ENCODE measurements around the gene SMCR8.
"Not testable (repeated sequence)": the region's sequence is repeated elsewhere in the genome, so short reads cannot be mapped to it uniquely, and the experiment has no call there.

SMCR8 gene, protein sequence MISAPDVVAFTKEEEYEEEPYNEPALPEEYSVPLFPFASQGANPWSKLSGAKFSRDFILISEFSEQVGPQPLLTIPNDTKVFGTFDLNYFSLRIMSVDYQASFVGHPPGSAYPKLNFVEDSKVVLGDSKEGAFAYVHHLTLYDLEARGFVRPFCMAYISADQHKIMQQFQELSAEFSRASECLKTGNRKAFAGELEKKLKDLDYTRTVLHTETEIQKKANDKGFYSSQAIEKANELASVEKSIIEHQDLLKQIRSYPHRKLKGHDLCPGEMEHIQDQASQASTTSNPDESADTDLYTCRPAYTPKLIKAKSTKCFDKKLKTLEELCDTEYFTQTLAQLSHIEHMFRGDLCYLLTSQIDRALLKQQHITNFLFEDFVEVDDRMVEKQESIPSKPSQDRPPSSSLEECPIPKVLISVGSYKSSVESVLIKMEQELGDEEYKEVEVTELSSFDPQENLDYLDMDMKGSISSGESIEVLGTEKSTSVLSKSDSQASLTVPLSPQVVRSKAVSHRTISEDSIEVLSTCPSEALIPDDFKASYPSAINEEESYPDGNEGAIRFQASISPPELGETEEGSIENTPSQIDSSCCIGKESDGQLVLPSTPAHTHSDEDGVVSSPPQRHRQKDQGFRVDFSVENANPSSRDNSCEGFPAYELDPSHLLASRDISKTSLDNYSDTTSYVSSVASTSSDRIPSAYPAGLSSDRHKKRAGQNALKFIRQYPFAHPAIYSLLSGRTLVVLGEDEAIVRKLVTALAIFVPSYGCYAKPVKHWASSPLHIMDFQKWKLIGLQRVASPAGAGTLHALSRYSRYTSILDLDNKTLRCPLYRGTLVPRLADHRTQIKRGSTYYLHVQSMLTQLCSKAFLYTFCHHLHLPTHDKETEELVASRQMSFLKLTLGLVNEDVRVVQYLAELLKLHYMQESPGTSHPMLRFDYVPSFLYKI

DNA sequence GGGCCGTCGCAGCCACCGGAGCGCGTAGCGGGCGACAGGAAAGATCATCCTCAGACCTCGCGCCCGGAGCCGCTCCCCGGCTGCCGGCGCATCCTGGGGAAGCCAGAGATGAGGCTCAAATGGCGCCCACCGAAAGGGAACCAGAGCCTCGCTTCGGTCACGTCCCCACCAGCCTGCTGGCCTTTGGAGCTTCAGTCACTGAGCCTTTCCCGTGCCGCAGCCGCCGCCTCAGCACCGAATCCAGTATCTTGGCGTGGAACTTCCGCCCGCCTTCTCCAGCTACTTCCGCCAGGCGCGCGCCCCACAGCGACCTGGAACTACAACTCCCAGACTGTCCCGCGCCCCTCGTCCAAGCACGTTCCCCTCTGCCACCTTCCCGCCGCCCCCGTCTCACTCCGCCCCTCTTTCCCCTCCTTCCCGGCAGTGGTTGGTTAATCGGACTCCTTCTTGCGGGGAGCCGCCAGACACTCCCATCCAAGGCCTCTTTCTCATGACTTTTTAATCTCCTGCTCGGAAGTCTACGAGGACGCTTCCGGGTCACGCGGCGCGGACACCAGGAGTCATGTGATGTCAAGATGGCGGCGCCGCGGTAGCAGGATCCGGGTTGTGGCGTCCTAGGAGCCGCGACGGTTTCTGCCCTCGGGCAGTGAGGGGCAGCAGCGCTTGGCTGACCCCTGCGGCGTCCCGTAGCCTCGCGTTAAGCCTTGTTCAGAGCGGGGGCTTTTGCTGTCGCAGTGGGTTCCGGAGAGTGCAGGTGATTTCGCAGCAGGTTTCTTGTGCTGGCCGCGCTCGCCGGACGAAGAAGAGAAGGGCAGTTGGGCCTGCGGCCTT lies at the start of gene SMCR8, which contains the start of gene TOP3A:
Gene SMCR8, plus strand, starts transcription at position 563 of the 831 bp plus-strand sequence. CDS start 497 bp downstream, outside the sequence.
Gene TOP3A, minus strand, starts transcription at position 264 of the 831 bp plus-strand sequence. Its CDS starts 216 bp downstream, at position 48.
- peak; percentile 97 for DNase-seq

DNA sequence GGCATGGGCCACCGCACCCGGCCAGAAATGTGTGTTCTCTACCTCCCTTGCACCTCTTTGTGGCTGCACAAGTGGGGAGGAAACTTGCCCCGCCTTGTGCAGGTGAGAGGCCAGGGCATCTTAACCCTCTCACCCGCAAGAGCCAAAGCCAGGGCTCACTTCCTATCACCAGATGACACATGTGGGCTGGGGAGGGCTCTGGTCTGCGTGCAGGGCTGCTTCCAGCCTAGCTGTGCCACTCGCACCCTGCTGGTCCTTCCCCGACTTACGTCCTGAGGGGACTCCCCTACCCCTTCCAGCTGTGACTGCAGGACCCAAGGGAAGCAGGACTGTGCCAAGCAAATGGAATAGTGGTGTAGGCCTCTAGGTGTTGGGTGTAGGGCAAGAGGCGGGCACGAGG lies 47.7 kb upstream of the SMCR8 start:
- no peak for DNase-seq

DNA sequence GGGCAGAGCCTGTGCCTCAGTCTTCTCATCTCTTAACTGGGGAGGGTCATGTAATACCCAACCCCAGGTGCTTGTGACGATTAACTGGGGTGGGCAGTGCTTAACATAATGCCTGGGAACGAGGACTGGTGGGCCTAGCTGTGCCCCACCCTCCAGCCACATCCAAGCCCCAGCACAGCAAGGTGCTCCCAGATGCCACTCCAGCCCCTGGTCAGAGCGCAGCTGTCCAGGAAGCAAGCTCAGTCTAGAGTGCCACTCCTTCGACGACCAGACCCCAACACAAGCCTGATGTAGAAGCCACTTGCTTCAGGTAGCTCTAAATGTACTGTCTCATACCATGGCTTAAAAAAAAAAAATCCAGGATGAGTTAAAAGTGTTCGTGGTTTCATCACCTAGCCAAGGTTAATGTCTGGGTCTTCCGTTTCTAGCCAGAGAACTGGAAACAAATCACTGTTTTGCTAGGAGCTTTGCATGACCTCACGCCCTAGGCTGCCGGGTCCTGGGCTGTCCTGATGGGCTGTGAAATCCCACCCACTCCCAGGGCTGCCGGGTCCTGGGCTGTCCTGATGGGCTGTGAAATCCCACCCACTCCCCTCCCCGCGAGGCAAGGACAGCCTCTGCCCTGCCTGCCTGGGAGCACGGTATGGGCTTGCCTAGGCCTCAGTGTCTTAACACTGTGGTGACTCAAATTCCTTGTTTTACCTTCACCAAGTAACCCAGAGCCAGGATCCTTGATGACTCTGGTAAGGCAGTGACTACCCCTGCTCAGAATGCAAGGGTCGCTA lies 47.0 kb upstream of the SMCR8 start:
- DNase-seq, result no peak

DNA sequence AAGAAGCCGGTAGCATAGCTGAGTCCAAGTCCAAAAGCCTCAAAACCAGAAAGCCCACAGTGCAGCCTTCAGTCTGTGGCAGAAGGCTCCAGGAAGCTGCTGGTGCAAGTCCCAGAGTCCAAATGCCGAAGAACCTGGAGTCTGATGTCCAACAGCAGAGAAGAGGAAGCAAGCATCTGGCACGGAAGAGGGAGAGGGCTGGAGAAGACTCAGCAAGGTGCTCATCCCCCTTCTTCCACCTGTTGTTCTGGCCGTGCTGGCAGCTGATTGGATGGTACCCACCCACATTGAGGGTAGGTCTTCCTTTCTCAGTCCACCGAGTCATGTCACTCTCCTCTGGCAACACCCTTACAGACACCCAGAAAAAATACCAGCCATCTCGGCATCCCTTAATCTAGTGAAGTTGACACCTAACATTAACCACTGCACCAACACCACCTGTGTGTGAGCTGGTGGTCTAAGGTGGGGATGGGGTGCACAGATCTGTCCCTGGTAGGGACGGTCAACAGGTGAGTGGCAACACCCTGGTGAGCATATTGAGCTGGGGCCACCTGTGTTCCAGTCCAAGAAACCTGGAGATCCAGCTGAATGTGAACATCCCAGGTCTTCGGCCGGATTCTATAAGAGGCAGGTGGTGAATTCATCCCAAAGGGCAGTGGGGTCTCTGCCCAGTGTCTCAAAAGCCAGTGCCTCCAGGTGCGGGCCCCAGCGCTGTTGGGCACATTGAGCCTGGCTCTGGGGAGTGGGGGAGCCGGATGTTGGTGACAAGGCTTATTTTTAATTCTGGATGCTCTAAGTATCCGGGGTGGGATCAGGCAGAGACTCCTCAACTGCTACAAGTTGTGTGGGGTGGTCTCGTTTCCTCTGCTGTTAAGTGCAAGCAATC lies 44.8 kb upstream of the SMCR8 start:
- no peak for DNase-seq

DNA sequence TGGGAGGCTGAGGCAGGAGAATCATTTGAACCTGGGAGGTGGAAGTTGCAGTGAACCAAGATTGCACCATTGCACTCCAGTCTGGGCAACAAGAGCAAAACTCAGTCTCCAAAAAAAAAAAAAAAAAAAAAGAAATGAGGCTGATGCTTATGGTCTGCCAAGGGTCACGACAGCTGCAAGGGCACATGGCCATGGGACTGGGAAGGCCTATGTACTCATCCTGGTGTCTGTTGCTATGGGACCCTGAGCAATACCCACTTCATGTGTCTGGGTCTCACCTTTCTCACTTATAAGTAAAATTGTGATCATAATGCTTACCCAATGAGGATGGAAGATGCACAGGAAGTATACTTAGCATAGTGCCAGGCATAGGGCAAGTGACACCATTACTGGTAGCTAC lies 38.0 kb upstream of the SMCR8 start:
- no peak for DNase-seq

DNA sequence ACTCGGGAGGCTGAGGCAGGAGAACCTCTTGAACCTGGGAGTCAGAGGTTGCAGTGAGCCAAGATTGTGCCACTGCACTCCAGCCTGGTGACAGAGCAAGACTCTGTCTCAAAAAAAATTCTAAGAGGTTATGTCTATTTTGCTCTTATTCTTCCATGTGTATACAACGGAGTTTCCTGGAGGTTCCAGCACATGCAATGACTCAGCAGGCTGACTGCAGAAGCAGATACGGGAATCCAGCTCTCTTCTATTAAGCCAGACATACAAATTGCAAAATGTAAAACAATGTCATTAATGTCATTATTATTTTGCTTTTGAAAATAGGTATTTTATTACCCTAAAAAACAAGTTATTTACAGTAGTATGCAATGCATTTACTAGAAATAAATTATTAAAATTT lies 36.2 kb upstream of the SMCR8 start:
- no peak for DNase-seq

DNA sequence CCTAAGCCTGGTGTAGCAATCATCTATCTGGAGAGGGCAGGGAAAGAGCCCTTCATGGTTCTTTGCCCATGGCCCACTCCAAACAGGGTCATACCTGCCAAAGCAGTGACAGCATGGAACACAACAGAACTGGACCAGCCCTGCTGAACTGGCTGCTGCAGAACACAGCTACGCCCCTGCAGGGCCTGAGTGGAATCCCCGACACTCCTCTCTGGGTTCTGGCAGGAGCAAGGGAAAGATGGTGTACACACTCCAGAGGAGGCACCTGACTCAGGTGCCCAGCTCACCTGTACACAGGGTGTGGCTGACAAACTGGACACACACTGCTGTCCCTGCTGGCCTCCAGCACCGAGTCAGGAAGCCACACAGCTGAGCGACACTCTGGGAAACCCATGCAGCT lies 34.8 kb upstream of the SMCR8 start:
- DNase-seq, result no peak

DNA sequence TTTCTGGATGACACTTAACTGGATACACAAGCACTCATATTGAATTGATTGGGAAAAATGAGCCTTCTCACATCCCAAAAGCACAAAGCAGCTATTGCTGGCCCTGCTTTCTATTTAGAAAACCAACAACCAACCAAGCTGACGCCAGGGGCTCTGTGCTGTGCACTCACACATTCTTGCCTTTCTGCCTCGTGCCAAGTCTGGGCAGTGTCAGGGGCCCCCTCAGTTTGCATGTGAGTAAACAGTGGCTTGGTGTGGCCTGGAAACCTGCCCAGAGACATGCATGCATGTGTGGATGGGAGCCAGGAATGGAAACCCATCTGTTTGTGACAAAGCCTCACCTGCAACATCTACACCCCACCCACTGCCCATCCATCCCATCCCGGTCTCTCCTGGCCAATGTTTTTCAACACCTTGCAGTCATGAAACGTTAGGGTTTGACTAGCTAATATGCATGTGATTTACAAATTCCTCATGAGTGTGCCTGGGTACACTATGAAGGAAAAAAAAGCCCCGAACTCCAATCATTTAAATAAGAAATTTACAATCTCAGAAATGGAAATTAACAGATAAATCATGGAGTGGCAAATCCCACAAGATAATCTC lies 34.2 kb upstream of the SMCR8 start:
- DNase-seq, result no peak

DNA sequence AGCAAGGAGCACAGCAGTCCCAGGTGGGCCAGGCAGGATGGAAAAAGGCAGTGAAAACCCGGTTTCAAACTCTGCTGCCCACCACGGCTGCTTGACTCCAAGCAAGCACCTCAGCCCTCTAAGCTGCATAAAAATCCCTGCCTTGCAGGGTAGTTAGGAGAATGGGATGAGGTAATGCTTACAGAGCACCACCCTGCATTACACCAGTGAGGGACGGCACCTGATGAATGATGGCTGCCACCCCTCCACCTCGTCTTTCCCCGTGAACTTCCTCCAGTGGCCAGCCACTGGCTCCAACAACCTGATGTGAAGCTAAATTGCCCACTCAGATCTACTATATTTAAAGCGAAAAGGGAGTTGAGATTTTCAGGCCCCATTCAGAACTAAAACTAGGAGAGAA lies 33.3 kb upstream of the SMCR8 start:
- DNase-seq, result no peak

DNA sequence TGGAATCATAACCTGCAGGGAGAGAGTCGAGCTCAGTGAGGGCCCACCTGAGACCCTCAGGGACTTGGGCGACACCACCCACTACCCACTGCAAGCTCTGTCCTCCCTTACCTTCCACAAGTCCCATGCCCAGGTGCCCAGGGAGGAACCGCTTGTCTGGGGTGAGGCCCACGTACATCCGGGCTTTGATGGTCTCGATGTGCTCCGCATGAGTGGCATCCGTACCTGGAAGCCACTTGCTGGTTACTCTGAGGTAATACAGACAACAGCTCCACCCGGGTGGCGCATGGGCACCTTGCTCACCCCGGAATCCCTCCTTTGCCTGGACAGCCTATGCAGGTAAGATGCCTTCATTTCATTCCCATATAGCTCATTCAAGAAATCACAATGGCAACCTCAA lies 29.8 kb upstream of the SMCR8 start:
- no peak for DNase-seq

DNA sequence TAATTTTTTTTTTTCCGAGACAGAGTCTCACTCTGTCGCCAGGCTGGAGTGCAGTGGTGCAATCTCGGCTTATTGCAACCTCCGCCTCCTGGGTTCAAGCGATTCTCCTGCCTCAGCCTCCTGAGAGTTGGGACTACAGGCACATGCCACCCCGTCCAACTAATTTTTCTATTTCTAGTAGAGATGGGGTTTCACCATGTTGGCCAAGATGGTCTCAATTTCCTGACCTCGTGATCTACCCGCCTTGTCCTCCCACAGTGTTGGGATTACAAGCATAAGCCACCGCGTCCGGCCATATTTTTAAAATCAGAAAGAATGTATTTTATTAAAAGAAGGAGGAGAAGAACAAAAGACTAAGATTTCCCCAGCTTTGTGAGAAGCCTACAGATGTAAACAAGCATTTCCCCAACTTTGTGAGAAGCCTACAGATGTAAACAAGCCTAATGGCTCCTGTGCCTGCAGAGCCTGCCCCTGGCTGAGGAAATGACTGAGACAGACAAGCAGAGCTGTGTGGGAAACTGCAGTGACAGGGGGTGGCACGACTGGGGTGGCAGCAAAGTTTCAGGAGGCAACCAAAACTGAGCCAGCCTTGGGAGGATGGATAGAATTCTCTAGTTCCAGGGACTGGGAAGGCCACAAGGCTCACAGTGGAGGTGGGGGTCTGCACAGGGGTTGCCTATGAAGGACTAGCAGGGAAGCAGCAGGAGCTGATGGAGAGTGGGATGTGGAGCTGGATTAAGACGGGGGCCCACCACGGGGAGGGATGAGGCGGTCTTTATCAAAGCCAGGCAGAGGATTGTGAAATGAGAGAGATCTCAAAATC lies 23.2 kb upstream of the SMCR8 start:
- DNase-seq, result no peak

DNA sequence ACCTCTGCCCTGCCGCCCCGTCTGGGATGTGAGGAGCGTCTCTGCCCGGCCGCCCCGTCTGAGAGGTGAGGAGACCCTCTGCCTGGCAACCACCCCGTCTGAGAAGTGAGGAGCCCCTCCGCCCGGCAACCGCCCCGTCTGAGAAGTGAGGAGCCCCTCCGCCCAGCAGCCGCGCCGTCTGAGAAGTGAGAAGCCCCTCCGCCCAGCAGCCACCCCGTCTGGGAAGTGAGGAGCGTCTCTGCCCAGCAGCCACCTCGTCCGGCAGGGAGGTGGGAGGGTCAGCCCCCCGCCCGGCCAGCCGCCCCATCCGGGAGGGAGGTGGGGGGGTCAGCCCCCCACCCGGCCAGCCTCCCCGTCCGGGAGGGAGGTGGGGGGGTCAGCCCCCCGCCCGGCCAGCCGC lies 17.0 kb upstream of the SMCR8 start:
- not testable (repeated sequence) for DNase-seq

DNA sequence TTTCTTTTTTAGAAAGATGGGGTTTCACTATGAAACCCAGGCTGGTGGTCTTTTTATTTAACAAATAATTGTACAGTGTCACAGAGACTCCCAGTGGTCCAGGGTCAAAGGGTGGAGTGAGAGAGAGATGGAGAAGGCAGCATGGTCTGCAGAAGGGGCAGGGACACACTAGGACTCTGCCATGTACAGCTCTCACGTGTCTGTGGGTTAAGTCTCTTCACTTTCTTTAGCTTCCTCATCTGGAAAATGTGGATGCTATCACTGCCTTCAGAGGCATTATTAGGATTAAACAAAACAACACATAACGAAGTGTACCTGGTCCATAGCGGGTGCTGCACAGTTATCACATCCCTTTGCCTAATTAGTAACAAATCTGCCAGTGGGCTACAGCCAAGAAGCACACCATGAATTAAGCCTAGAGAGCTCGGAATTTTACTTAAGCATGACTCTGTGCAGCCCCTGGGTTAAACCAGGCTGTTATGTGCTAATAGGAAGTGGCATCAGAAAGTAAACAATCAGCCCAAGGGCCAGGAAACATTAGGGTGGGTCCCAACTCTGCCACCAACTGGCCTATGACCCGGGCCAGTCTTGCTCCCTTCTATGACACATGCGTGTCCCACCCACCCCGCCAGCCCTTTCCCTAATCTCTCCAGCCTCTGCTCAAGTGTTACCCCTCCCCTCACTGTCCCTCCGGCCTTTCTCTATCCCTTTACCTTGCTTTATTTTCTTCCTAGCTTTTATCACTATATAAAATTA lies 14.2 kb upstream of the SMCR8 start:
- DNase-seq, result no peak

DNA sequence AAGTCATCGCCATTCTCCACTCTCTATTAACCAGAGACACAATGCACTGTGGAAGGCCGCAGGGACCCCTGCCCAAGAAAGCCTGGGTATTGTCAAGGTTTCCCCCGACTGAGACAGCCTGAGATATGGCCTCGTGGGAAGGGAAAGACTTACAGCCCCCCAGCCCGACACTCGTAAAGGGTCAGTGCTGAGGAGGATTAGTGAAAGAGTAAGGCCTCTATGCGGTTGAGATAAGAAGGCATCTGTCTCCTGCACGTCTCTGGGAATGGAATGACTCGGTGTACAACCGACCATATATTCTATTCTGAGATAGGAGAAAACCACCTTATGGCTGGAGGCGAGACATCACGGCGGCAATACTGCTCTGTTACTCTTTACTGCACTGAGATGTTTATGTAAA lies 11.9 kb upstream of the SMCR8 start:
- not testable (repeated sequence) for DNase-seq

DNA sequence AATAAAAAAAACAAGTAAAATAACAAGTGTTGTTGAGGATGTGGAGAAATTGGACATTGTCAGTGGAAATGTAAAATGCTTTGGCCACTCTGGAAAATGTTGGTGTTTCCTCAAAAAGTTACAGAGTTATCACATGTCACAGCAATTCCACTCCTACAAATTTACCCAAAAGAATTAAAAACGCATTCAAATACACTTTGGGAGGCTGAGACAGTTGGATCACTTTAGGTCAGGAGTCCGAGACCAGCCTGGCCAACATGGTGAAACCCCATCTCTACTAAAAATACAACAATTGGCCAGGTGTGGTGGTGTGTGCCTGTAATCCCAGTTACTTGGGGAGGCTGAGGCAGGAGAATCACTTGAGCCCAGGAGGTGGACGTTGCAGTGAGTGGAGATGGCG lies 5.9 kb upstream of the SMCR8 start:
- DNase-seq, result no peak

DNA sequence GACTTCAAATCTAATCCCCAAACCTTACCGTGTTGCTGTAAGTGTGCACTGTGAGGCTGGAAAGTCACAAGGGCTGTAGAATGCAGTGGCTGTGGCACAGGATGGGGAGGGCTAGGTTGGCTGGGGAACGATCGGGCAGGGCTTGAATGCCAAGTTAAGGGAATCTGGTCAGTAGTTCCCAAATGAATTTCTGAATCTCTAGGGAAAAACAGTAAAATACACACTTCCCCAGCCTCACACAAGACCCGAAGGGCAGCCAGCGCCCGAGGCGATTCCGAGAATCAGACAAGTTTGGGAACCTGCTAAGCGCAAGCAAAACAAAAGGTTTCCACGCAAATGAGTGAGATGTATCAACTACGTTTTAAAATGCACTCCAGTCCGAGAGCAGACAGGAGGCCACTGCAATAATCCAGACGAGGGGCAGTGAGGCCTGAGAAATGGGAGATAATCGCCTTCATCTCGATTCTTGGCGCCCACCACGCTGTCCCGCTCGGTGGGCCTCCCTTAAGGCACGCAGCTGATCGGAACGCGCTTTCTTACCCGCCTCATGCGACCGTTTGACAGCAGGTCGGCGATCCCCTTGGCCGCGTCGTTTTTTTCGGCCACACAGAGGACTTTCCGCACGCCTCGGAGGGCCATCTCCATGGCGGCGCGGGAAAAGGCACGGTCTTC lies 898 bp upstream of the SMCR8 start:
- DNase-seq, result no peak

DNA sequence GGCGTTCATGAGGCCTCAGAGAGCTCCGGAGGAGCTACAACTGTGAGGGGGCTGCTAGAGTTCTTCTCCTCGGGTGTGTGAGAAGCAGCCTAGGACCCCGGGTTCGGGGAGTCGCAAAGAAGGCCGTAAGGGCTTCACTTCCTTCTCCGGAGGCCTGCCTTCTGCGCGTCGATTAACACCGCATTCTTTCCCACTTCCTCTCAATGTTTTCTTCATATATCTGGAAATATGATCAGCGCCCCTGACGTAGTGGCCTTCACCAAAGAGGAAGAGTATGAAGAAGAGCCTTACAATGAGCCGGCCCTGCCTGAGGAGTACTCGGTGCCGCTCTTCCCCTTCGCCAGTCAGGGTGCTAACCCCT lies 449 bp downstream of the SMCR8 start:
- peak; percentile 54 for DNase-seq

DNA sequence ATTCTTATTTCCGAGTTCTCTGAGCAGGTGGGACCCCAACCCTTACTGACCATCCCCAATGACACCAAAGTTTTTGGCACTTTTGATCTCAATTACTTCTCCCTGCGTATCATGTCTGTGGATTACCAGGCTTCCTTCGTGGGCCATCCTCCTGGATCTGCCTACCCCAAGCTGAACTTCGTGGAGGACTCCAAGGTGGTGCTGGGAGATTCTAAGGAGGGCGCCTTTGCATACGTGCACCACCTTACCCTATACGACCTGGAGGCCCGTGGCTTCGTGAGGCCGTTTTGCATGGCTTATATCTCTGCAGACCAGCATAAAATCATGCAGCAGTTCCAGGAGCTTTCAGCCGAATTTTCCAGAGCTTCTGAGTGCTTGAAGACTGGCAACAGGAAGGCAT lies 868 bp downstream of the SMCR8 start:
- DNase-seq, result no peak
